OCI-LY7 (cell line): Measurements from ENCODE around the gene C1orf146. TPM values are rescaled to one million over a fixed set of nuclear protein-coding genes. Genes with fewer than 3 reads are reported as not detected.

Experiments
- BruUV-seq: library from RNA; stranded (reverse); fragments of 400-500 nt; replicated peaks from 2 replicates; lab custom pipeline; 2021; lab: Mats Ljungman, UMichigan
- CTCF ChIA-PET: fragments of 300-600 bp; sonication (Branson Sonifier 250); formaldehyde crosslinking; loops from one replicate; lab custom pipeline; 2022; ENCODE audit warnings: antibody characterized with exemption; ENCODE audit not compliant: unreplicated experiment; lab: Charles Lee
- POLR2A ChIA-PET: fragments of 300-600 bp; sonication (Branson Sonifier 250); formaldehyde crosslinking; loops from one replicate; lab custom pipeline; 2022; ENCODE audit warnings: antibody characterized with exemption; lab: Charles Lee
- DNase-seq: peaks from one replicate; pipeline ENCODE4 v3.0.0-alpha.2; 2015; ENCODE audit warnings: low spot score
- H2AFZ ChIP-seq: fragments of 200-600 bp; sonication (generic), shearing (Covaris generic); 2 replicates; pipeline ENCODE4 v1.6.1; 2014; ENCODE audit warnings: mild to moderate bottlenecking, antibody characterized with exemption, low read length, moderate library complexity
- H3K27ac ChIP-seq: fragments of 200-600 bp; sonication (generic); 2 replicates; pipeline ENCODE4 v1.5.1; 2014; ENCODE audit warnings: mixed run types, low read depth, mild to moderate bottlenecking, moderate library complexity, low read length, inconsistent platforms; ENCODE audit not compliant: poor library complexity, severe bottlenecking
- H3K36me3 ChIP-seq: fragments of 200-600 bp; sonication (generic); 2 replicates; pipeline ENCODE4 v1.6.1; 2014; ENCODE audit warnings: mild to moderate bottlenecking, antibody characterized with exemption, low read length, moderate library complexity, mixed read lengths; ENCODE audit not compliant: insufficient read depth
- H3K4me1 ChIP-seq: fragments of 200-600 bp; sonication (generic); 2 replicates; pipeline ENCODE4 v1.5.1; 2014; ENCODE audit warnings: mild to moderate bottlenecking, low read length; ENCODE audit not compliant: insufficient read depth, poor library complexity, severe bottlenecking
- H3K4me2 ChIP-seq: fragments of 200-600 bp; sonication (generic); 2 replicates; pipeline ENCODE4 v1.6.1; 2014; ENCODE audit warnings: mild to moderate bottlenecking, low read length
- H3K4me3 ChIP-seq: fragments of 200-600 bp; sonication (generic); 2 replicates; pipeline ENCODE4 v1.5.1; 2014; ENCODE audit warnings: mild to moderate bottlenecking, low read depth, low read length; ENCODE audit not compliant: poor library complexity, severe bottlenecking
- H3K79me2 ChIP-seq: fragments of 200-600 bp; sonication (generic); 2 replicates; pipeline ENCODE4 v1.6.1; 2016; ENCODE audit warnings: low read depth, mild to moderate bottlenecking, low read length, moderate library complexity, mixed read lengths; ENCODE audit not compliant: insufficient read depth
- H3K9me2 ChIP-seq: fragments of 200-600 bp; sonication (generic); 2 replicates; pipeline ENCODE4 v1.6.1; 2016; ENCODE audit warnings: mild to moderate bottlenecking, low read length, mixed read lengths; ENCODE audit not compliant: insufficient read depth
- H3K9me3 ChIP-seq: fragments of 200-600 bp; sonication (generic); 2 replicates; pipeline ENCODE4 v1.6.1; 2014; ENCODE audit warnings: mild to moderate bottlenecking, mixed run types, low read length, mixed read lengths
- H4K20me1 ChIP-seq: fragments of 200-600 bp; sonication (generic); 2 replicates; pipeline ENCODE4 v1.6.1; 2014; ENCODE audit warnings: mild to moderate bottlenecking, antibody characterized with exemption, low read length, moderate library complexity, mixed read lengths; ENCODE audit not compliant: insufficient read depth
- CTCF ChIP-seq: fragments of 200-600 bp; sonication (generic); conservative IDR thresholded peaks from 2 replicates; pipeline ENCODE4 v1.5.1; 2014; ENCODE audit warnings: mild to moderate bottlenecking, antibody characterized with exemption, low read length, moderate library complexity, mixed read lengths
- EZH2phosphoT487 ChIP-seq: fragments of 200-600 bp; sonication (generic); IDR thresholded peaks from 2 replicates; pipeline ENCODE4 v1.6.1; 2018; ENCODE audit warnings: low read depth, borderline replicate concordance, mild to moderate bottlenecking, mixed run types, antibody characterized with exemption, low read length, moderate library complexity, mixed read lengths
- intact Hi-C: fragments of 100-400 bp; cut with micrococcal nuclease; formaldehyde crosslinking; loops from one replicate; pipeline ENCODE4 v1.10.0; 2022; ENCODE audit not compliant: unreplicated experiment
- total RNA-seq, 2 experiments: library from RNA; depleted of rRNA in 1 of 2; stranded (reverse); fragments of >200 nt in 1 of 2; shearing (Covaris generic) in 1 of 2; gene quantifications; 2 replicates each; pipeline ENCODE4 v1.2.3, GENCODE V29; 2014 to 2022

The C1orf146 gene
- total RNA-seq, 2 experiments from 2014 or later: not detected

GRCh38 chr1:92219028-92219427, 1.3 kb downstream of the C1orf146 start:
- Histone ChIP-seq H3K27ac (no peak overlapping the region), H3K4me2 (no peak overlapping the region), H3K4me1 (no peaks in the 10 kb centered on the region), H3K36me3 (no peaks in the 10 kb centered on the region), H3K4me3 (no peak overlapping the region), H2AFZ (no peak overlapping the region), H4K20me1 (no peaks in the 10 kb centered on the region), H3K9me3 (no peaks in the 10 kb centered on the region), H3K79me2 (no peaks in the 10 kb centered on the region), H3K9me2 (no peaks in the 10 kb centered on the region)
- BruUV-seq: no TSS peak
- ChIA-PET CTCF (no interaction called here), POLR2A (interaction anchor here (0.6 kb wide), 1 partner anchor 1690 kb away, joined by 9 read pairs; the partner anchor contains the start of gene GCLM)
- intact Hi-C loops: no loop called here
- DNase-seq: no peak
- TF ChIP-seq EZH2phosphoT487 (no peak), CTCF (no peak)

GRCh38 chr1:92228401-92228800, 10.7 kb downstream of the C1orf146 start:
- Histone ChIP-seq H3K4me3 (no peak overlapping the region), H2AFZ (no peak overlapping the region), H3K9me2 (no peaks in the 10 kb centered on the region), H3K4me1 (no peaks in the 10 kb centered on the region), H3K9me3 (no peaks in the 10 kb centered on the region), H3K36me3 (no peaks in the 10 kb centered on the region), H3K4me2 (no peak overlapping the region), H3K27ac (no peak overlapping the region), H4K20me1 (no peaks in the 10 kb centered on the region), H3K79me2 (no peaks in the 10 kb centered on the region)
- intact Hi-C loops: no loop called here
- TF ChIP-seq CTCF (no peak), EZH2phosphoT487 (no peak)
- no peak for DNase-seq
- CTCF ChIA-PET: no interaction called here
- BruUV-seq: no TSS peak
- POLR2A ChIA-PET: no interaction called here

GRCh38 chr1:92230736-92231135, 13.0 kb downstream of the C1orf146 start:
- POLR2A ChIA-PET: interaction anchor here (0.6 to 0.8 kb wide), 4 partner anchors 10 to 260 kb away, joined by 3 to 4 read pairs (median 3); no protein-coding TSS in a partner anchor
- Histone ChIP-seq H3K4me1 (no peaks in the 10 kb centered on the region), H3K4me3 (no peak overlapping the region), H3K27ac (no peak overlapping the region), H3K36me3 (no peaks in the 10 kb centered on the region), H3K9me3 (no peaks in the 10 kb centered on the region), H2AFZ (no peak overlapping the region), H3K9me2 (no peaks in the 10 kb centered on the region), H3K4me2 (no peak overlapping the region), H3K79me2 (no peaks in the 10 kb centered on the region), H4K20me1 (no peaks in the 10 kb centered on the region)
- TF ChIP-seq CTCF (no peak), EZH2phosphoT487 (no peak)
- no TSS peak for BruUV-seq
- intact Hi-C loops: no loop called here
- no peak for DNase-seq
- CTCF ChIA-PET: no interaction called here
